Measurements from ENCODE around the gene USP6NL.

USP6NL gene

DNA sequence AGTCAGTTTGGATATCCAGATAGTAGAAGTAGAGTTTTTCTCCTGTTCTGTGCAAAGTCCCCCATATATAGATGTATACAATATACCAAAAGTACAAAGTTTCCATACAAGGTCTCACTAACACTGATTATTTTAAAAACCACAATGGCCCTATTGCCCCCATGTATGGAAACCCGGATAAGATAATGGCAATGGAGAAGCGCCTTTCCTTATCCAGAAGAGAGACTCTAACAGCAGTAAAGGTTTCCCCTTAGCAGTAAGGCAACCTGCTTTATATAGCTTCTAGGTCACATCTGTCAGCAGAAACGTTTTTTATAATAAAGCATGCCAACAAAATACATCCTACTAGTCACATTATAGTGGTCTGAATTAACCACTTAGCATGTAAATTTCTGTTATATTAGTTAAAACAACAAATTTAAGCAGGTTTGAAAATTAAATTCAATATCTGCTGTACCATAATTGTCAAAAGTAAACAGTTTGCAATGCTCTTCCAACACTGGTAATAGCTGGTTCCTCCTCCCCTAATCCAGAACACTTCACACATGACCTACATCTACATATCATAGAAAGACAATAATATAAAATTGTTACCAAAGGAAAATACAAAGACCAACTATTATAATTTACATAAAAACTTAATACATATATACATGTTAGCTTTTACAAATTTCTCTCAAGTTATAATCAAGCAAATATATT is 22.4 kb downstream of the USP6NL start:
- no peak for DNase-seq

- DNase-seq, result no peak
Observed at GRCh38 chr10:11587722-11588259, 23.7 kb downstream of the USP6NL start.

GRCh38 chr10:11586170-11586569 is 25.3 kb downstream of the USP6NL start:
- no peak for DNase-seq

DNA sequence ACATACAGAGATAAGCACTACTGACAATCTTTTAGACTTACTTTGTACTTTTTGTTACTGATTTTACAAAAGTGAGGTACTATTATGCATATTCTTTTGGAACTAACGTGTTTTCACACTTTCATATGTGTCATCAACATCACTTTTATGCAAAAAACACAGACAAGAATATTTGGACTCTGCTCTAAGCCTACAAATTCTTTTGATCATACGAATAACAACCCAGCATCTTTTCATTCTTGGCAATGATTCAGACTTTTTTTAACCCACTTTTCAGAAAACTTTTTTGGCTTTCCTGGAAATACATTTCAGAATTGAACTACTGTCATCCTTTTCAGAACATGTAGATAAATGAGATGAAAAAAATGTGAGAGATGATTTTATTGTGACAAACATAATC is 30.2 kb downstream of the USP6NL start:
- DNase-seq, result no peak

DNA sequence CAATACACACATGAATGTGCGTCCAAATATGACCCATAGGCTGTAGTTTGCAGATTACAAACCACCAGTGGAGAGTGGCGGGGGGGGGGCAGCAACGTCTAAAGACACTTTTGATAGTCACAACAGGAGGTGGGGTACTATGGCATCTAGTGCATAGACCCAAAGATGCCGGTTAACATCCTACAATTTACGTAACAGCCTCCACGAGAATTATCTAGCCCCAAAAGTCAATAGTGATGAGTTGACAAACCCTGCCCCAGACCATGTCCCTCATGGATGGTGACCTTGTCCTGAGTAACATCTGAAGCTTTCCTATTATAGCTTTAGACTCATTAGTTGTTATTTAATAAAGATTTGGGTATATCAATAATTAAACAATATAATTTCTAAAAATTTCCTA is 31.6 kb downstream of the USP6NL start:
- no peak for DNase-seq

DNA sequence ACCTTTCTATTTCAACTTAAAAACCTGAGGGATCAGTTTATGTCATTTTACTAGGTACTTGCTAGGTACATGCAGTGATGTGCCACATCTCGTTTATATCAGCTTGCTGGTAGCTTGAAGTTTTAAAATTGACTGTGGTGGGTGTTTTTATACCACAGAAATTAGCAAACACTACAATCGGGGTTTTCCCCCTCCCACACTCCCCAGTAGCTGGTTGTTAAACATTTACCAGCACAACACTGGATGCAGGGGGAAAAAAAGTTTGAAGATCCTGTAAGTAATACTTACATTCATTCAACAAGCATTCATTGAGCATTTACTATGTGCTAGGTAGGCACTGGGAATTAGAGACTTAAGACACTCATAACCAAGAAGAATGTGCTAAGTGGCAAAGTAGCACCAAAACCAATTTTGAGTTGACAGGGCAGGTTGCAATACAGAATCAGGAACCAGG is 32.6 kb downstream of the USP6NL start:
- DNase-seq, result no peak

GRCh38 chr10:11576092-11576809 is 35.2 kb downstream of the USP6NL start:
- no peak for DNase-seq

DNA sequence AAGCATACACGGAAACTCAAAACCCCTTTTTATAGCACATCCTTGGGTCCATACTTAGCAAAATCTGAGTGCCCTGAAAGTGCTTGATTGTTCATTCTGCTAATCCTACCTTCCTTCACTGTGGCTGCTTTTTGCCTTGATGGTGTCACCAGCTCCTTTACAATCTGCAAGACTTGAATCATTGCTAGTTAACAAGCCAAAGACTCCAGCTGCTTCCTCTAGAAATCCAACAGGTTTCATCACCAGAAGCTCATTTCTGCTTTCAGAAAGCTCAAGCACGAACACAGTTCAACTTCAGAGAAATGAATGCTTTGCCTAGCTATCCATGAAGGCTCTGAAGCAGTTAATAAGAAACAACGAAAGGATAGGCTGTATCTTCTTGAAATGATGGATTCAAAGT is 38.0 kb downstream of the USP6NL start:
- DNase-seq, result no peak

DNA sequence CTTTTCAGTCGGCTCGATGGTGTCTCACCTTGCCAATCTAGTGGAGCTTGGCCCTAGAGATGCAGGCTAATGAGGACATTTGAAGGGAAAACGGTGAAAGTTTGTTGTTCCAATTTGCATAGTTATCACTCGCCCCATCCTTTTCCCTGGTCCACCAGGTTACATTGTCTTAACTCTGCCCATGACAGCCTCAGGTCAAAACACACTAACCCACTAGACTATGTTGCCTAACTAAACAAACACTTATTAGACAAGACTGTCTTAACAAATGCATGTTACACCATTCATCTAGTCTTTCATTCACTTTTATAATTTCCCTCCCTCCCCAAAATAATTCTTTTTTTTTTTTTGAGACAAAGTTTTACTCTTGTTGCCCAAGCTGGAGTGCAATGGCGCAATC is 40.7 kb downstream of the USP6NL start:
- no peak for DNase-seq

- DNase-seq, result no peak
Observed at GRCh38 chr10:11569471-11569870, 42.0 kb downstream of the USP6NL start.

GRCh38 chr10:11568578-11568977 is 42.9 kb downstream of the USP6NL start:
- DNase-seq, result no peak

DNA sequence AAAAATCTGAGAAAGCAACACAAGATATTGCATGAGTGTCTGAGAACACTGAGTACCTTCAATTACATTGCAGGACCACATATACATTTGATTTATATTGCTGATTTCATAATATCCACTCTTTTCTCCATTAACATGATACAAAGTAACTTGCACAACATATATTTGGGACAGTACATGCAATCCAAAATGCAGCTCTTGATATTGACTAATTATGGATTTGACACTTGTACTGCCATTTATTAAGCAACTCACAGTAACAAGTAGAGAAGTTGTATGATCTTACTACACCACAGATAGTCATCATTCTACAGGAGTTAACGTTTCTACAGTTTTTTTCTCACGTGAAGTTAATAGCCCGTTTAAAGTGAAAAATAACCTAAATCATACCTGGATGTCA is 46.7 kb downstream of the USP6NL start:
- DNase-seq, result no peak

DNA sequence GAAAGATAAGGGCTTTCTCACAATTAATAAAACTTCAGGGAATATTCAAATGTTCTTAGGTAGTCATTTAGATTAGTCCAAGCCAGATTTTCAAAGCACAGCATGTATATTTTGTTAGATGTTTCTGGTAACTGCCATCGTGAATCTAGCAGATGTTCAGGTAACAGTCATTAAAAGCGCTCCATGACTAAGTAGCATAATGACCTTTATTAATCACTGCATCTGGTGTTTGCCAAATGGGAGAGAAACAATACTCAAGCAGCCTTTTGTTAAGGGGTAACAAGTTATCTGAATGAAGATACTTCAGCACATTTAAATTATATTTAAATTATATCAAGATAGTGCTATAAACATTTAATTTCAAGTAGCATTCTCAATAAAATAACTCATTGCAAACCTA is 47.5 kb downstream of the USP6NL start:
- DNase-seq, result peak; percentile 2

DNA sequence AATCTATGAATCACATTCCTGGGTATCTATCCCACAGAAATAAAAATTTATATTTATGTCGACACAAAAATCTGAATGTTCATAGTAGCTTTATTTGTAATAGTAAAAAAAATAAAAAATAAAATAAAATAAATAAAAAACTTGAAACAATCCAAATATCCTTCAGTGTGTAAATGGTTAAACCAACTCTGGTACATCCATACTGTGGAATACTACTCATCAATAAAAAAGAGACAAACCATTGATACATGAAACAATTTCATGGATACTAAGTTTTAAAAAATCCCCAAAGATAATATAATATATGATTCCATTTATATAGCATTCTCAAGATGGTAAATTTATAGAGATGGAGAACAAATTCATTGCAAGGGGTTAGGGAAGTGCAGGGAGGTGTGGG is 48.6 kb downstream of the USP6NL start:
- DNase-seq, result no peak

DNA sequence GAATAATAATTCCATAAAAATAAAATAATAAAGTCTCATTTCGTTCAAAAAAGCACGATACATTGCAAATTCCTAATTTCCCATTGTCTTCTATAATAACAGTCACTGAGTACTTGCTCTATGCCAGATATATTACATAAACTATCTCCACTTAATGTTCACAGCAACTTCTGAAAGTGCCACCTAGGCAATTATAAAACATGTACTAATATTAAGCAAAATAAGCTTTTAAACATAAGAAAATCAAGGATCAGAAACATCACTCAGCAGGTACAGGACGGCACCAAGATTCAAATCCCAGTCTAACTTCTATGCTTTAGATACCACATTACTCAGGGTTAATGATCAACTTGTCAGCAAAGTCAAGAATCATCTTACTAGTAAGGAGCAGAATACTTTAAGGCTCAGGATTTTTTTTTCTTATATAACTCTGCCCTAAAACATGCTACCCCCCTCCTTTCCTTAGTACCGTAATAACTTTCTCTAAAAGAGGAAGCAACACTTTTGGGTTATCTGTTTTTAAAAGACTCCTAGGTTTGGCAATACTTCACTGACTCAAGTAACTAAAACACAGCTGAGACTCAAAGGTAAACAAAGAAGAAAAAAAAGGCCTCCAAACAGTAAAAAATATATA is 51.3 kb downstream of the USP6NL start:
- no peak for DNase-seq

DNA sequence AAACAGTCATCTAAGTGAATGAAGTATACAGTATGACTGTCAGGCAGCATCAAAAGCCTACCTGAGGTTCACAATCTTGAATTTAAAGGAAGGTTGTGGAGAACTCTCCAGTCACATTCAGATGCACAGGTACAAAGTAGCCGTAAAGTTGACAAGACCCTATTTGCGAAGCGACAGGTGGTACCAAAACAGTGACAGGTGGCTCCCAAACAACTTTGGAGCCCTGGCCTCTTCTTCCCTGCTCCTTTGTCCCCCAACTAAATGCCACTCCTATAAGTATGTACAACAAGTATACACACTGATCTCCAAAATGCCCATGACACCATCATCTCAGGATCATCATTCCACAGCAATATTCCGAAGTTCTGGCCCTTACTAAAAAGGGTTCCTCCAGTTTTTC is 53.5 kb downstream of the USP6NL start:
- no peak for DNase-seq

GRCh38 chr10:11557513-11557912 is 53.9 kb downstream of the USP6NL start:
- no peak for DNase-seq

GRCh38 chr10:11555556-11555955 is 55.9 kb downstream of the USP6NL start:
- no peak for DNase-seq

DNA sequence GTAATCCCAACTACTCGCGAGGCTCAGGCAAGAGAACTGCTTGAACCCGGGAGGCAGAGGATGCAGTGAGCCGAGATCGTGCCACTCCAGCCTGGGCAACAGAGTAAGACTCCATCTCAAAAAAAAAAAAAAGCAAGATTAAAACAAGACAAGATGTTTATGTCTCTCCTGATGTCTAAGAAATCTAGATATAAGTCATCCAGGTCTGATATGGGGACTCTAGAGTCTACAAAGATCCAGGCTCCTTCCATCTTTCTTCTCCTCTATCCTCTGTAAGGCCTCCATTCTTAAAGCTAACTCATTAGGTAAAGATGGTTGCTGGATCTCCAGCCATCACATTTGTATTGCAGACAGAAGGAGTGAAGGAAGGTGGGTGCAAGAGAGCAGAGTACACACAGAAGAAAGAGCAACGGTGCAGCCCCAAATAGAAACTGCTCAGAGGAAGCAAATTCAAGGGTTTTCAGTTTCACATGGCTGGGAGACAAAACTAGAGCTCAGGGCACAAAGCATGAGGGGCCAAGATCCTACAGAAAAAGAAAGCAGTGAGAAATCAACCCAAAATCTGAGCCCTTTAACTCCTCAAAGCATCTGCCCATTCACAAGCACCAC is 57.6 kb downstream of the USP6NL start:
- no peak for DNase-seq

DNA sequence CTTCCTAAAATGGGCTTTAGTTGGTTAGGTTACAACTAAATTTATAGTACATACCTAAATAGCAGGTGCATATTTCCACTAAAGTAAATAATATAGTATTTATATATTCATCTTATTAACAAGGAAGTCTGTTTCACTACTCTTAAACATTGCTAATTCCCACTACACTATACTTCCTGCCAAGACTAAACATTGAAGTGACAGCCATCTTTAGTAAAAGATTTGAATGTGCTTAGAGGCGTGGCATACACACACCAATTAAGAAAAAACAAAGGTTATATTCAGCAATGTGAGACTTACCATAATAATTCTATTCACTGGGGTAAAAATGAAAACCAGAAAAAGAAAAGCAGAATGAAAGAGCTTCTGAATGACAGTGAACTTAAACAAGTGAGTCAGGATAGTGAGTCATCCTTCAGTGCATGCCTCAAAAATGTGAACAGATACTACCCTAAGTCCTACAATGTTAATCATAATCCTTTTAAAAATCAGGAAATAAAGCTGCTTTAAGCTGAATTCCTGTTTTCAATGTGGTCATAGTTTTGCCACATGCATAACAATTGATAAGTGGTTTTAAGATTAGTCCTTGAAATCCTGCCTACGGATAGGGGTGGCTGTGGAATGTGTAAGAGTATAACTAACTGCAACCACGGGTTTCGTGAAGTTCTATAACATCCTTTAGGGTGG is 59.4 kb downstream of the USP6NL start:
- no peak for DNase-seq

- DNase-seq, result no peak
Observed at GRCh38 chr10:11551104-11551503, 60.3 kb downstream of the USP6NL start.

GRCh38 chr10:11548768-11549099 is 62.7 kb downstream of the USP6NL start:
- no peak for DNase-seq

All from NCI-H748 treated with DMSO at 0.1 percent for 48 hours (cell line).